Uterus (tissue), 2 donors: ENCODE measurements around the gene CD2AP.

Experiments
- CTCF ChIP-seq, 4 experiments: fragments of 200-600 bp in 2 of 4; fragments of 450-650 bp in 2 of 4; sonication (generic) in 2 of 4; IDR thresholded peaks; one replicate each; pipeline ENCODE4 v1.5.1; 2016 to 2019; ENCODE audit warnings: antibody characterized with exemption in 4 of 4, mild to moderate bottlenecking in 2 of 4, moderate library complexity in 1 of 4
- POLR2A ChIP-seq, 2 donors: fragments of 450-650 bp; IDR thresholded peaks; one replicate each; pipeline ENCODE4 v1.6.1; 2016; ENCODE audit warnings: antibody characterized with exemption in 2 of 2, mild to moderate bottlenecking in 1 of 2, moderate library complexity in 1 of 2

- TF ChIP-seq CTCF (IDR thresholded peaks at IDR 0.05) (no peak), POLR2A (IDR thresholded peaks at IDR 0.05) (no peak)
Observed at GRCh38 chr6:47603227-47603626, 125.6 kb downstream of the CD2AP start.
